HG02759 (cell line): ENCODE data around the gene PLPP2.

Experiments
- ATAC-seq: cut with Tn5 transposase; IDR thresholded peaks from one replicate; pipeline ENCODE4 v1.9.1; 2021; ENCODE audit warnings: mild to moderate bottlenecking, moderate library complexity; ENCODE audit not compliant: unreplicated experiment

PLPP2 gene

GRCh38 chr19:291006-291521, at the start of gene PLPP2:
PLPP2 (minus strand) TSS chr19:291403; CDS start chr19:291336, 67 bp downstream.
- no peak for ATAC-seq

GRCh38 chr19:340620-341385, 49.6 kb upstream of the PLPP2 start:
- ATAC-seq = no peak

- no peak for ATAC-seq
Observed at GRCh38 chr19:339262-339887, 48.2 kb upstream of the PLPP2 start.

GRCh38 chr19:338421-338820, 47.2 kb upstream of the PLPP2 start:
- no peak for ATAC-seq

GRCh38 chr19:336067-336614, 44.9 kb upstream of the PLPP2 start:
- no peak for ATAC-seq

- ATAC-seq = no peak
Observed at GRCh38 chr19:335486-336066, 44.4 kb upstream of the PLPP2 start.

- no peak for ATAC-seq
Observed at GRCh38 chr19:335072-335471, 43.9 kb upstream of the PLPP2 start.

GRCh38 chr19:334296-335071, 43.3 kb upstream of the PLPP2 start:
- ATAC-seq = no peak

- no peak for ATAC-seq
Observed at GRCh38 chr19:330503-330902, 39.3 kb upstream of the PLPP2 start.

- no peak for ATAC-seq
Observed at GRCh38 chr19:329876-330275, 38.7 kb upstream of the PLPP2 start.

GRCh38 chr19:328025-328505, 36.9 kb upstream of the PLPP2 start:
- ATAC-seq = no peak

- ATAC-seq = no peak
Observed at GRCh38 chr19:327291-328024, 36.3 kb upstream of the PLPP2 start.

- ATAC-seq = no peak
Observed at GRCh38 chr19:326871-327270, 35.7 kb upstream of the PLPP2 start.

- no peak for ATAC-seq
Observed at GRCh38 chr19:325937-326565, 34.8 kb upstream of the PLPP2 start.

- no peak for ATAC-seq
Observed at GRCh38 chr19:325173-325936, 34.2 kb upstream of the PLPP2 start.

GRCh38 chr19:324716-325115, 33.5 kb upstream of the PLPP2 start:
- ATAC-seq = no peak

- no peak for ATAC-seq
Observed at GRCh38 chr19:322616-323015, 31.4 kb upstream of the PLPP2 start.

GRCh38 chr19:318509-318774, 27.2 kb upstream of the PLPP2 start:
- no peak for ATAC-seq
